ENCODE measurements around the gene NARF. TPM values are rescaled to one million over a fixed set of nuclear protein-coding genes. Genes with fewer than 3 reads are reported as not detected.

Gene NARF
- total and polyA plus RNA-seq, 2 experiments from 2014 or later, result 43.9 to 91.8 TPM

DNA sequence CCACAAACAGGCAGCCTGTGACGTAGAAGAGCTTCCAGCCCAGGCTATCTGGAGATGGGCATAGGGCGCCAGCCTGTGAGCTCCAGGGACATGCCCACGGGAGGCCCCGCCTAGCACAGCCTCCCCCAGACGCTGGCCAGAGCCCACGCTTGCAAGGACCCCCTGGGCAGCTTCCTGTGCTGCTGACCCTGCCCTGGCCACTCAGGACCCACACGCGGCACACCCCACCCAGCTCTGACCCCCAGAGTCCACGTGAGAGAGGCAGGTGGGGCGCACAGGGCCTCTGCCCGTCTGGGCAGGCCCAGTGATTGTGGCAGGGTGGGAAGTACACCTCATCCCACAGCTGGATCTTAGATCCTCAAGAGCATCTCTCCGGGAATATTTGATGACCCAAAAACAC is 11.9 kb upstream of the NARF start:
- no peaks in the 10 kb centered on the region for H3K9me3 ChIP-seq (ENCODE audit: low read depth)
- H3K4me3 ChIP-seq, result no peak overlapping the region
- peaks cover 10% of the 10 kb centered on the region for H3K4me1 ChIP-seq (ENCODE audit: insufficient read depth)
- H4K20me1 ChIP-seq (ENCODE audit: insufficient read depth, poor library complexity, severe bottlenecking), result no peaks in the 10 kb centered on the region
- peaks cover 16% of the 10 kb centered on the region for H3K79me2 ChIP-seq
- H3K4me2 ChIP-seq, result no peak overlapping the region
- no peaks in the 10 kb centered on the region for H3K27me3 ChIP-seq
- no peak overlapping the region for H2AFZ ChIP-seq
- no peaks in the 10 kb centered on the region for H3K36me3 ChIP-seq (replicated peaks; ENCODE audit: insufficient read depth, low read depth)
- no peak overlapping the region for H3K27ac ChIP-seq
- TF ChIP-seq EZH2 (IDR thresholded peaks at IDR 0.05; ENCODE audit: borderline replicate concordance) (no peak), EZH2phosphoT487 (IDR thresholded peaks at IDR 0.05; ENCODE audit: low read depth, severe bottlenecking, unreplicated experiment) (no peak)
- TF ChIP-seq, protein P1, sequence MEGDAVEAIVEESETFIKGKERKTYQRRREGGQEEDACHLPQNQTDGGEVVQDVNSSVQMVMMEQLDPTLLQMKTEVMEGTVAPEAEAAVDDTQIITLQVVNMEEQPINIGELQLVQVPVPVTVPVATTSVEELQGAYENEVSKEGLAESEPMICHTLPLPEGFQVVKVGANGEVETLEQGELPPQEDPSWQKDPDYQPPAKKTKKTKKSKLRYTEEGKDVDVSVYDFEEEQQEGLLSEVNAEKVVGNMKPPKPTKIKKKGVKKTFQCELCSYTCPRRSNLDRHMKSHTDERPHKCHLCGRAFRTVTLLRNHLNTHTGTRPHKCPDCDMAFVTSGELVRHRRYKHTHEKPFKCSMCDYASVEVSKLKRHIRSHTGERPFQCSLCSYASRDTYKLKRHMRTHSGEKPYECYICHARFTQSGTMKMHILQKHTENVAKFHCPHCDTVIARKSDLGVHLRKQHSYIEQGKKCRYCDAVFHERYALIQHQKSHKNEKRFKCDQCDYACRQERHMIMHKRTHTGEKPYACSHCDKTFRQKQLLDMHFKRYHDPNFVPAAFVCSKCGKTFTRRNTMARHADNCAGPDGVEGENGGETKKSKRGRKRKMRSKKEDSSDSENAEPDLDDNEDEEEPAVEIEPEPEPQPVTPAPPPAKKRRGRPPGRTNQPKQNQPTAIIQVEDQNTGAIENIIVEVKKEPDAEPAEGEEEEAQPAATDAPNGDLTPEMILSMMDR (IDR thresholded peaks at IDR 0.05; ENCODE audit: poor library complexity), result no peak
- no peaks in the 10 kb centered on the region for H3K9me2 ChIP-seq (replicated peaks; ENCODE audit: insufficient read depth)
- no peak for DNase-seq (ENCODE audit: low spot score)
- 96% methylated on average over 12 of the region's 12 CpGs for WGBS (ENCODE audit: low lambda C conversion rate, missing lambda C conversion rate)

DNA sequence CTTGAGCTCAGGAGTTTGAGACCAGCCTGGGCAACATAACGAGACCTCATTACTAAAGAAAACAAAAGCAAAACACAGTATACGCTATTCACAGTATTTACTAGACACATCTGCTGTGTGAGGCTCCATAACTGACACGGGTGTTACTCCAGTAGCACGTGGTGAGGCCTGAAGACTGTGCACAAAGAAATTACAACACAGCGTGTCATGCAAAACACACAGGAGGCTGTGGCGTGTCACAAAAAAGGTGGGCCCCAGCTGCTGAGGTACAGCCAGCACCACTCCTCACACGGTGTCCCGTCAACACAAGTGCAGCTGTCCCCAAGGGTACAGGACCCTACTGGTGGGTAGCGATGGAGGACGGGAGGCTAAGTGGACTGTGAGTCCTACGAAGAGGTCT is 10.7 kb upstream of the NARF start:
- no peak for DNase-seq (ENCODE audit: low spot score)
- TF ChIP-seq EZH2 (IDR thresholded peaks at IDR 0.05; ENCODE audit: borderline replicate concordance), result no peak
- TF ChIP-seq, protein P1 (IDR thresholded peaks at IDR 0.05; ENCODE audit: poor library complexity), result no peak
- Histone ChIP-seq H3K4me2 (no peak overlapping the region), H3K79me2 (peaks cover 16% of the 10 kb centered on the region), H4K20me1 (ENCODE audit: insufficient read depth, poor library complexity, severe bottlenecking) (no peaks in the 10 kb centered on the region), H3K27ac (no peak overlapping the region), H3K9me3 (ENCODE audit: low read depth) (no peaks in the 10 kb centered on the region), H2AFZ (no peak overlapping the region), H3K36me3 (replicated peaks; ENCODE audit: insufficient read depth, low read depth) (no peaks in the 10 kb centered on the region), H3K4me1 (ENCODE audit: insufficient read depth) (peaks cover 10% of the 10 kb centered on the region), H3K9me2 (replicated peaks; ENCODE audit: insufficient read depth) (no peaks in the 10 kb centered on the region), H3K27me3 (no peaks in the 10 kb centered on the region), H3K4me3 (no peak overlapping the region)
- WGBS (ENCODE audit: low lambda C conversion rate, missing lambda C conversion rate), result 96% methylated on average over 11 of the region's 11 CpGs

DNA sequence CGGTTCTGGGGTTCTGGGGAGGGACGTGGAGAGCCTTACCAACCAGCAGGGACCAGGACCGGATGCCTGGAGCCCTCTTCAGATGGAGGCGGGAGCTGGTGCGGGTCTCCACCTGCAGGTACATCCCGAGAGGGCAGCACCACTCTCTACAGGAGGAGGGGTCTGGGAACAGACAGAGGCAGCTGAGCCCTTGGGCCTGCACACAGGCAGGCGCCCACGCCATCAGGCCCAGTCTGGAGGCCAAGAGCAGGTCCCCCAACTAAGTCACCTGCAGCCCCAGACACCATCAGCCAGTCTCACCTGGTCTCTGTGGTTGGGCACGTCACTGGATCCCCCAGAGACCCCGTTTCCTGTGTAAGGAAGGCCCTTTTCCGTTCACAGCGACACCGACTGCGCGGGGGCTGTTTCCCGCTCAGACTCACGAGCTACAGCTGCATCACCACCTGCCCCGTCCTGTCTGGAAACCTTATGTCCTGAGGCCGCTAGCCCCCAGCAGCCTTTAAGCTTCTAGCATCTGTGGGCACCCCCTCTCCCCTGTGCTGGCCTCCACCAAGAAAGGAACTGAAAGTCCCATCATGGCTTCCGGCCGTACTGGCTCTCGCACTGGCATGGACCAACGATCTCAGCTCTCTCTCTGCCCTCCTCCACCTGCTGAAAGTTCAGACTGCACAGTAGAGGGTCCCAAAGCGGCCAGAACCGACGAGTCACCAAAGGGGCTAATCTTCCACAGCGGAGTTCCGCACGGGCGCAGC is 9.2 kb upstream of the NARF start:
- peaks cover 16% of the 10 kb centered on the region for H3K79me2 ChIP-seq
- DNase-seq (ENCODE audit: low spot score), result no peak
- H3K9me2 ChIP-seq (replicated peaks; ENCODE audit: insufficient read depth), result no peaks in the 10 kb centered on the region
- no peaks in the 10 kb centered on the region for H3K9me3 ChIP-seq (ENCODE audit: low read depth)
- H4K20me1 ChIP-seq (ENCODE audit: insufficient read depth, poor library complexity, severe bottlenecking), result no peaks in the 10 kb centered on the region
- peaks cover 10% of the 10 kb centered on the region for H3K4me1 ChIP-seq (ENCODE audit: insufficient read depth)
- no peak overlapping the region for H3K27ac ChIP-seq
- TF ChIP-seq EZH2 (IDR thresholded peaks at IDR 0.05; ENCODE audit: borderline replicate concordance), result no peak
- H2AFZ ChIP-seq, result no peak overlapping the region
- peak overlapping the region; percentile 88 for H3K4me2 ChIP-seq
- peak overlapping the region; percentile 70 for H3K4me3 ChIP-seq
- 91% methylated on average over 30 of the region's 30 CpGs for WGBS (ENCODE audit: low lambda C conversion rate, missing lambda C conversion rate)
- no peaks in the 10 kb centered on the region for H3K27me3 ChIP-seq
- H3K36me3 ChIP-seq (replicated peaks; ENCODE audit: insufficient read depth, low read depth), result no peaks in the 10 kb centered on the region

DNA sequence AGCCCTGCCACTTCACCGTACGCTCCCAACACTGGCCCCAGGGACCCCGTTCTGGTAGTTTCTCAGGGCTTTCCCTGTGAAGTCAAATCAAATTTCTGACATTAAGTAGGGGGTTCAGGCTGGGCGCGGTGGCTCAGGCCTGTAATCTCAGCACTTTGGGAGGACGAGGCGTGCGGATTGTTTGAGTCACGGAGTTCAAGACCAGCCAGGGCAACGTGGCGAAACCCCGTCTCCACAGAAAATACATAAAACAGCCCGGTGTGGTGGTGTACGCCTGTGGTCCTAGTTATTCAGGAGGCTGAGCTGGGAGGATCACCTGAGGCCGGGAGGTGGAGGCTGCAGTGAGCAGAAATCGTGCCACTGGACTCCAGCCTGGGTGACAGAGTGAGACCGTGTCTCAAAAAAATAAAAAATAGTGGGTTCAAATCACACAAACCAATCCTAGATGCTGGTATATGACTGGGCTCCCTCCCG is 8.6 kb upstream of the NARF start:
- H3K9me3 ChIP-seq (ENCODE audit: low read depth), result no peaks in the 10 kb centered on the region
- H3K4me1 ChIP-seq (ENCODE audit: insufficient read depth), result peaks cover 10% of the 10 kb centered on the region
- H2AFZ ChIP-seq, result peak overlapping the region; percentile 66
- H3K27ac ChIP-seq, result peak overlapping the region; percentile 85
- TF ChIP-seq EZH2phosphoT487 (IDR thresholded peaks at IDR 0.05; ENCODE audit: low read depth, severe bottlenecking, unreplicated experiment), result no peak
- TF ChIP-seq EZH2 (IDR thresholded peaks at IDR 0.05; ENCODE audit: borderline replicate concordance), result no peak
- H3K79me2 ChIP-seq, result peaks cover 16% of the 10 kb centered on the region
- H3K36me3 ChIP-seq (replicated peaks; ENCODE audit: insufficient read depth, low read depth), result no peaks in the 10 kb centered on the region
- DNase-seq (ENCODE audit: low spot score), result no peak
- H3K27me3 ChIP-seq, result no peaks in the 10 kb centered on the region
- peak overlapping the region; percentile 70 for H3K4me3 ChIP-seq
- H3K9me2 ChIP-seq (replicated peaks; ENCODE audit: insufficient read depth), result no peaks in the 10 kb centered on the region
- WGBS (ENCODE audit: low lambda C conversion rate, missing lambda C conversion rate), result 82% methylated on average over 18 of the region's 18 CpGs
- H4K20me1 ChIP-seq (ENCODE audit: insufficient read depth, poor library complexity, severe bottlenecking), result no peaks in the 10 kb centered on the region
- H3K4me2 ChIP-seq, result peak overlapping the region; percentile 88
